HG02623 (cell line): ENCODE measurements around the gene HEG1.

ENCODE experiments used
- ATAC-seq: cut with Tn5 transposase; IDR thresholded peaks from one replicate; pipeline ENCODE4 v1.9.1; 2021; ENCODE audit warnings: moderate library complexity; ENCODE audit not compliant: unreplicated experiment

HEG1 gene

GRCh38 chr3:125023833-125024555 is 31.8 kb downstream of the HEG1 start:
- ATAC-seq = no peak

GRCh38 chr3:125022206-125022605 is 33.6 kb downstream of the HEG1 start:
- ATAC-seq = no peak

DNA sequence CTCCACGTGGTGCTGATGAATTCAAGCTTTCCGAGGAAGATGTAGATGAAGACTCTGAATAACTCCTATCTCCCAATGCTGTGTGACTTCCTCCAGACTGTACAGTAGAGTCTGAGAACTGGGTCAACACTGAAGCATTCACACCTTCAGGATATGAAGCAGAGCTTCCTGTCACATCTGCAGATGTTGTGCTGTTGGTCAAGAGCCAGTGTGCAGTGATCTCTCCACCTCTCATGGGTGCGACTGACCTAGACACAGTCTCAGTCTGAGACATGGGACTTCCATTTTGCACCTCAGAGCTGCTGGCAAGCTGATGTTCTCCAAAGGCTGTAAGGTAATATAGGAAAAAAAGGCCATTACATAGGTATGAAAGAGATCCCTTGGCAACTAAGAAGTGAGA is 36.5 kb downstream of the HEG1 start:
- ATAC-seq = no peak

- no peak for ATAC-seq
Observed at GRCh38 chr3:125017406-125017805, 38.4 kb downstream of the HEG1 start.

- no peak for ATAC-seq
Observed at GRCh38 chr3:125014570-125015179, 41.1 kb downstream of the HEG1 start.

DNA sequence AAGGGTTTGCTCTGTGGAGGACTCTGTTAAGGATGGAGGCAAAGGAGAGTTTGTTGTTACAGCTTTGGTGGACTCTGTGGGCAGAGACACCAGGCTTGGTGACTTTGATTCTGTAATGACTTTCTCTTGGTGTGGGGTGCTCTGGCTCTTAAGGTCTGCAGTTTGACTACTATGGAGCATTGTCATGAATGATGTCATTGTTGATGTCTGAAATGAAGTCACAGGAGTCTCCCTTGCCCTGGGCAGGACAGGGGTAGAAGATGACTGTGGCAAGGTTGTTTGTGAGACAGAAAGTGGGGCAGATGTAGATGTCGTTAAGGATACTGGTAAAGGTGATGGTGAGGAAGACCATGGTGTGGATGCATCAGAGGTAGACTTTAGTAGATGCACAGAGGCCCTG is 42.7 kb downstream of the HEG1 start:
- no peak for ATAC-seq

DNA sequence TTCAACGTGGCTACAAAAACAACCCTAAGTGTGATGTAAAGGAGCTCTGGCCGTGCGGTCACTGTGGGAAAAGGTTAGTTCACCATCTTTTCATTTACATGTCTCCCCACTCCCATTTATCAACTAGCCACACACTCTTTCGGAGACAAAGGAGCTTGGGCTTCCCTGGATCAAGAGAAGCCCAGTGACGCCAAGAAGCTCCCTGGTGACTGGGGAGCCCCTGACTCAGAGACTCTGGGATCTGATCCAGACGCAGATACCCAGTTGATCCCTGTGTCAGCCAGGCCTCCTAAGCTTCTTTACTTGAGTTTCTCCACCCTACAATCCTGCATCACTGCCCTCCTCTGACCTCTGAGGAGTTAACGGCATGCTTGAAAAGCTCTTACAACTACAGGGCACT is 43.9 kb downstream of the HEG1 start:
- no peak for ATAC-seq

GRCh38 chr3:125010393-125010792 is 45.4 kb downstream of the HEG1 start:
- ATAC-seq = no peak

DNA sequence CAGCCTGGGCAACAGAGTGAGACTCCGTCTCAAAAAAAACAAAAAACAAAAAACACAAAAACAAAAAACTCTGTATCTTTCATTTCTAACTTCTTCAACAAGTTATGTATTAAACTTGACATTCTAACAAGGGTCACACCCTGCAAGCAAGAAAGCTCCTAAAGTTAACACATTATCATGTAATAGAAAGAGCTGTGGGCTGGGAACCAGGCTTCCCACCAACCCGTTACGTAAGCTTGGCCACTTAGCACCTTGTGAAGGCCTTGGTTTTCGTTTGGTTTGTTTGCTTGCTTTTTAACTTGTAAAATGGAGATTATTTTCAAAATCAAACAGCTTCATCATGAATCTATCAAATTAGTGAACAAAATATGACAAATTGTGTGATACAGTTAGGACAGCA is 47.0 kb downstream of the HEG1 start:
- no peak for ATAC-seq

DNA sequence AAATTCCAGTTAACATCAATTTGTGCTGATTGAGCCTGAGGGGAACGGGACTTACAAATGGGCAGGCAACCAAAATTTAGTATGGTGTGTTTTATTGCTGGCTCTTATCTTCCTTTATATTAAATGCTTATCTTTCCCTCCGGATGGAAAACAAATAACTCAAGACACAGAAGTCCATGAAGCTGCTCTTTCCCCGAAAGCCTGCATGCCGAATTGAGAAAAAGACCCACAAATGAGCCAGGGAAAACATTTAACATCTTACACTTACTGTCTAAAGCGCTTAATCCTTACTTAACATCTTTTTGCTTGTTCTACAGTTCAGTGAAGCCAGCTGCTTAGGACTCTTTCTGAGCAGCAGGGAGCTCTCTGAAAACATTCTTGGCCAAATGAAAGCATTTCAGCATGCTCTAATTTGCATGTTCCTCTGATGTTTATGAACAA is 49.5 kb downstream of the HEG1 start:
- ATAC-seq = no peak

GRCh38 chr3:125005676-125006075 is 50.1 kb downstream of the HEG1 start:
- no peak for ATAC-seq

DNA sequence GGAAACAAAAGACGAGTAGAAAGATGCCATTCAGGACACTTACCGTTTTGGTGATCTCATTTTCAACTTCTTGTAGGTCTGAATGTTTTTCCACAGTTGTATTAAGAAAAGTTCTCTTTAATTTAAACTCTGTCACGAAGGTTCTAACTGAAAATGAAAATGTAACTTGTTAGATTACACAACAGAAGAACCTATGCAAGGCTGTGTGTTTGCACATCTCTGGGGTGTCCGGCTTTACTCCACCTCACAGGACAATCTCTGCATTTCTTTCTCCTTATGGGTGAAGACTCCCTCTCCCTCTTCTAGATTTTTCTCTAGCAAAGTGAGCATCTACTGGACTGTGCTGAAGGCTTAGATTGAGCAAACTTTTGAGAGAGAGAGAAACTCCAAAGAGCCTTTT is 50.6 kb downstream of the HEG1 start:
- ATAC-seq = no peak

GRCh38 chr3:125003859-125004595 is 51.8 kb downstream of the HEG1 start:
- ATAC-seq = no peak

- ATAC-seq = no peak
Observed at GRCh38 chr3:125003369-125003853, 52.4 kb downstream of the HEG1 start.

GRCh38 chr3:125002414-125003368 is 53.1 kb downstream of the HEG1 start:
- ATAC-seq = no peak

GRCh38 chr3:125001557-125002413 is 54.0 kb downstream of the HEG1 start:
- no peak for ATAC-seq

- no peak for ATAC-seq
Observed at GRCh38 chr3:125000661-125001060, 55.1 kb downstream of the HEG1 start.

GRCh38 chr3:124999897-125000435 is 55.8 kb downstream of the HEG1 start:
- no peak for ATAC-seq

DNA sequence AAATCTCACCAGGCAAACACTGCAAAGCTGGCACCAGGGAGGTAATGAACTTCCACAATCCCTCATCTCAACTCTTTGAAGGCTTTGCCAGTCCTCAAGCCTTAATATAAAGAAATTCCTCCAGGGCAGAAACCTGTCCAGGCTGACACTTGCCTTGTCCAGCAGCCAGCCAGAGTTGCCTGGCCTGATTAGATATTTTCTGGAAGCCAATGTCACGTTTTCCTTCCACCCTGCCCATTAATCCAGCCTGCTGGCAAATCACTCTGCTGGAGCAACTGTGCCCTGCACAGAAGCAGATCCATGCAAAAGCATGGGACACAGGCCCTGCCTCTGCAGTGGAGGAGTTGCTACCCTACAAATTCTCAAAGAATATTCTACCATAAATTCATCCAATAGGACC is 56.5 kb downstream of the HEG1 start:
- no peak for ATAC-seq

DNA sequence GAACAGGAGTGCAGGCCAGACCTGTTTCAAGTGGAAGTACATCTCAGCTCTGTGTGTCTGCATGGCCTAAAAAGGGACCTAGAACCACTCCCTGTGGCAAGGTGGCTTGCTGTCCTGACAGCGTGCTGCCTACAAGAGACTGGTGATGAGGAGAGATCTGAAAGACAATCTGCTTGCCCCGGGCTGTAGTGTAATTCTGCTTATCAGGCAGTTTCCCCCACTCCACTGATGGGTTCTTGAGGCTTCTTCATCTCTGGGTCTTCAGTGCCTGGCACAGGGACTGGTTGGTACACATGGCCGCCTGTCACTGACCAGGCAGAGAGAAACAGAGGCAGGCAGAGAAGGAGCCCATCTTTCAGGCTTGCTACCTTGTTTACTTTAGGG is 57.6 kb downstream of the HEG1 start:
- ATAC-seq = no peak
